Kidney (tissue), 14 donors: ENCODE measurements around the gene POMT1. TPM values are rescaled to one million over a fixed set of nuclear protein-coding genes. Genes with fewer than 3 reads are reported as not detected.

Experiments
- DNase-seq, 5 donors: peaks; one replicate each; pipeline ENCODE4 v3.0.0-alpha.2; 2013 to 2020
- FAIRE-seq: peaks from 2 replicates; lab custom pipeline; 2012; peaks lifted over from hg19 to GRCh38; lab: Jason Lieb, UNC
- H3K27ac ChIP-seq, 2 donors: one replicate each; pipeline ENCODE4 v1.7.0; 2013; ENCODE audit warnings: low read depth in 2 of 2, low read length in 2 of 2, inconsistent platforms in 1 of 2
- H3K27me3 ChIP-seq: one replicate; pipeline ENCODE4 v1.7.1; 2013; ENCODE audit warnings: low read length, inconsistent platforms; ENCODE audit not compliant: control insufficient read depth, insufficient read depth
- H3K36me3 ChIP-seq, 3 donors: one replicate each; pipeline versions ENCODE4 v1.7.0 to v1.7.1; 2013; ENCODE audit warnings: low read length in 3 of 3, control low read depth in 1 of 3, inconsistent platforms in 1 of 3; ENCODE audit not compliant: insufficient read depth in 3 of 3, control insufficient read depth in 2 of 3
- H3K4me1 ChIP-seq, 3 donors: one replicate each; pipeline versions ENCODE4 v1.7.0 to v1.7.1; 2013; ENCODE audit warnings: low read length in 3 of 3, inconsistent platforms in 1 of 3, low read depth in 1 of 3; ENCODE audit not compliant: control insufficient read depth in 2 of 3, insufficient read depth in 2 of 3
- H3K4me3 ChIP-seq, 3 donors: one replicate each; pipeline versions ENCODE4 v1.7.0 to v1.8.1; 2013; ENCODE audit warnings: low read length in 3 of 3, control low read depth in 1 of 3, inconsistent platforms in 1 of 3
- H3K9ac ChIP-seq, 3 donors: one replicate each; pipeline versions ENCODE4 v1.7.0 to v1.7.1; 2013; ENCODE audit warnings: low read length in 3 of 3, control low read depth in 1 of 3, inconsistent platforms in 1 of 3
- H3K9me3 ChIP-seq, 3 donors: one replicate each; pipeline versions ENCODE4 v1.7.0 to v1.7.1; 2013; ENCODE audit warnings: low read length in 3 of 3, control low read depth in 1 of 3, inconsistent platforms in 1 of 3; ENCODE audit not compliant: control insufficient read depth in 2 of 3, insufficient read depth in 1 of 3
- intact Hi-C: fragments of 100-400 bp; cut with DNase I; formaldehyde crosslinking; loops from one replicate; pipeline ENCODE4 v1.11.1; 2022
- polyA plus RNA-seq: library from polyadenylated mRNA; stranded (reverse); fragments of 350-450 nt; fragmentation: Illumina TruSeq; extraction: RNeasy Lipid Tissue Mini Kit (QIAGEN cat#74804); gene quantifications from one replicate; pipeline ENCODE4 v1.2.3, GENCODE V29; 2014; ENCODE audit warnings: low read depth, low replicate concordance; ENCODE audit not compliant: insufficient read depth
- total RNA-seq: library from RNA; stranded (reverse); fragmentation: NEBNext Ultra II Directional; extraction: Animal tissue kit (Norgen Biotek cat#: 25700); gene quantifications from one replicate; pipeline ENCODE4 v1.2.1, GENCODE V29; 2021
- TF ChIP-seq, protein P1 (sequence below): IDR thresholded peaks from 3 replicates; pipeline ENCODE4 v1.5.1; 2012; ENCODE audit warnings: mild to moderate bottlenecking, moderate library complexity, borderline replicate concordance; ENCODE audit not compliant: insufficient read depth; ENCODE audit errors: extremely low read depth
- donor health status: control.
- donor health status: control.
- donor health status: control.
- donor health status: control.
- donor health status: control.
- donor health status: DM: yes; HTN: yes; CAD: no.
- donor health status: Normal renal cell carcinoma (clear cell type).

POMT1 gene
- total and polyA plus RNA-seq, 2 donors from 2014 or later = 32.3 to 36.5 TPM

DNA sequence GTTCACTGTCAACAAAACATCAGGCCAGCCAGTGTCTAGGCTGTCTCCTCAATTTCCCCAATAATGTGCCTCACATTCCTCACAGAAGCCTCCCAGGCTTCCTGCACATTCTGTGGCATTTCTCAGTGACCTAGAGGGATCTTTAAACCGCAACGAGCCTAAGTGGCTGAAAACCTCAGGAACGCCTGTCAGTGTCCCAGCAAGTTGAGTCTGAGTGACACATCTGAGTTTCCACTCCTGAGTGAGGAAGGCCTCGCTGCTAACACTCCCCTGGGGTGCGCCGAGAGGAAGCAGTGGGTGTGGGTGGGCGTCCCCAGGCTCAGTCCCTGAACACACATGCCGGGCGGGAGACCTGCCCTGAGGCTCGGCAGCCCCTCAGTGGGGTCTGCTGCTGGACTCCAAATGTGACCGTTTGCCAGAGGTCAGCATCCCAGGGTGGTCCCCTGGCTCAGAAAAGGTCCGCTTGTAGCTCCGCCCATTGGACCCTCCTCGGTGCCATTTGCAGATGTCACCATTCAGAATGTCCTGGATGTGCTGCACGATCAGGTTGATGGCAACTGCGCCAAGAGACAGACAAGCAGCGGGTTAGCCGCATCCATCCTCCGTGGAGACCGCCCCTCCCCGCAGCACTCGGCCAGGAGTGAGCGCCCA, 22.1 kb downstream of the POMT1 start:
- DNase-seq (no peak), FAIRE-seq (no peak)
- Histone ChIP-seq H3K9me3 (no peaks in the 10 kb centered on the region), H3K27ac (no peak overlapping the region), H3K4me1 (peaks cover 0 to 8% (median 1%) of the 10 kb centered on the region in 3 donors), H3K9ac (no peak overlapping the region), H3K4me3 (no peak overlapping the region), H3K36me3 (peaks cover 2 to 47% (median 19%) of the 10 kb centered on the region in 3 donors), H3K27me3 (no peaks in the 10 kb centered on the region)
- TF ChIP-seq, protein P1, sequence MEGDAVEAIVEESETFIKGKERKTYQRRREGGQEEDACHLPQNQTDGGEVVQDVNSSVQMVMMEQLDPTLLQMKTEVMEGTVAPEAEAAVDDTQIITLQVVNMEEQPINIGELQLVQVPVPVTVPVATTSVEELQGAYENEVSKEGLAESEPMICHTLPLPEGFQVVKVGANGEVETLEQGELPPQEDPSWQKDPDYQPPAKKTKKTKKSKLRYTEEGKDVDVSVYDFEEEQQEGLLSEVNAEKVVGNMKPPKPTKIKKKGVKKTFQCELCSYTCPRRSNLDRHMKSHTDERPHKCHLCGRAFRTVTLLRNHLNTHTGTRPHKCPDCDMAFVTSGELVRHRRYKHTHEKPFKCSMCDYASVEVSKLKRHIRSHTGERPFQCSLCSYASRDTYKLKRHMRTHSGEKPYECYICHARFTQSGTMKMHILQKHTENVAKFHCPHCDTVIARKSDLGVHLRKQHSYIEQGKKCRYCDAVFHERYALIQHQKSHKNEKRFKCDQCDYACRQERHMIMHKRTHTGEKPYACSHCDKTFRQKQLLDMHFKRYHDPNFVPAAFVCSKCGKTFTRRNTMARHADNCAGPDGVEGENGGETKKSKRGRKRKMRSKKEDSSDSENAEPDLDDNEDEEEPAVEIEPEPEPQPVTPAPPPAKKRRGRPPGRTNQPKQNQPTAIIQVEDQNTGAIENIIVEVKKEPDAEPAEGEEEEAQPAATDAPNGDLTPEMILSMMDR = no peak
- intact Hi-C loops = no loop called here

DNA sequence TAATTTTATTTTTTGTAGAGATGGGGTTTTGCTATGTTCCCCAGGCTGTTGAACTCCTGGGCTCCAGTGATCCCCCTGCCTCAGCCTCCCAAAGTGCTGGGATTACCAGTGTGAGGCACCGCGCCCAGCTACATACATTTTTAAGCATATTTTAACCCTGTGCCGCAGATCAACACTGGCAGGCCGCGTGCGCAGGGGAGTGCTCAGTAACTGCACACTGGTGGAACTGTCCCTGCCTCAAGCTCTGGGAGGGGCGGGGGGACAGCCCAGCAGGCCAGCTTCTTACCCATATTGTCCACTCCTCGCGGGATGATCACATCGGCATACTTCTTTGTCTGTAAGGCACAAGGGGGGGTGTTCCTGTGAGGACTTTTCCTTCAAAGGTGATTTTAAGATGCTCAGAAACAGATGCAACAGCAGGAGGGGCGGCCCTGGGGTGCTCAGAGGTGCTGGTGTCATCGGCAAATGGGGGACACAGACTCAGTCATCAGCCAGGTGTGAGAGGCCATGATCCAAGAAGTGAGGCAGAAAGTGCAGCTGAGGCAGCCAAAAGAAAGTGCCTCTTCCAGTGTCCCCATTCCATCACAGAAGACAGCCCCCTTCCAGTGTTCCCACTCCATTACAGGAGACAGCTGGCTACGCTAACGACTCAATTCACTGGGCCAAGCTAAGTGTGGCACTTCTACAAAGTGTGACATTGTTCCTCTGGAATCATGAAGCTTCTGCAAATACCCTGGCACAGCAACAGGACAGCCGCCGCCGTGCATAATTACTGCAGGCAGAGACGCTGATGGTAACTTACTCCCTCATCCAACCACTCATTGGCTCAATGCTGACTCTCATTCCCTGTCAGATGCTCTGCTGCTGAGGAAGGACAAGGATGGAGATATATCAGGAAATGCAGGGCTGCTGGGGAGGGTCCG, 23.2 kb downstream of the POMT1 start:
- H3K27ac ChIP-seq = no peak overlapping the region
- H3K9me3 ChIP-seq = no peaks in the 10 kb centered on the region
- FAIRE-seq (no peak), DNase-seq (no peak)
- TF ChIP-seq, protein P1 = no peak
- no peaks in the 10 kb centered on the region for H3K27me3 ChIP-seq
- H3K4me3 ChIP-seq = no peak overlapping the region
- H3K9ac ChIP-seq = no peak overlapping the region
- intact Hi-C loops = no loop called here
- peaks cover 0 to 14% (median 7%) of the 10 kb centered on the region in 3 donors for H3K4me1 ChIP-seq
- H3K36me3 ChIP-seq = peaks cover 2 to 42% (median 17%) of the 10 kb centered on the region in 3 donors

DNA sequence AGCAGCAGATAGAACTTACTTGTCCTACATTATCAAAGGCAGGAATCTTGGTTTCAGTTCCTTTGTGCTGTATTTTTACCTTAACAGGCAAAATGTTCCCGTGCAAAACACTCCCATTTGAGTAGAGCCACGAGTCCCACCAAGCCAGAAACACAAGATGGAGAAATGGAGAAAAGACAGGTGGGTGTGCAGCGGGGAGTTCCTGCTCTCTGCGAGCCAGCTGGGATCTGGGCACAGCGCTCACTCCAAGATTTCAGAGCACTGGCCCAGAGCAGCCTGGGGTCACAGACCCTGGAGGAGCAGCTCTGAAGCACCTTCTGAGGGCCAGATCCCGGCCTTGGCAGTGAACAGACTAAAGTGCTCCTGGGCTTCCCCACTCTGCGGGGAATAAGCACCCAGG, 25.5 kb downstream of the POMT1 start:
- intact Hi-C loops = no loop called here
- peaks cover 2 to 23% (median 10%) of the 10 kb centered on the region in 3 donors for H3K36me3 ChIP-seq
- H3K27me3 ChIP-seq = no peaks in the 10 kb centered on the region
- no peak overlapping the region for H3K27ac ChIP-seq
- peaks cover 0 to 16% (median 7%) of the 10 kb centered on the region in 3 donors for H3K4me1 ChIP-seq
- H3K9me3 ChIP-seq = no peaks in the 10 kb centered on the region
- H3K9ac ChIP-seq = no peak overlapping the region
- TF ChIP-seq, protein P1 = no peak
- no peak overlapping the region for H3K4me3 ChIP-seq
- no peak for DNase-seq
- FAIRE-seq = no peak
